T-helper 1 cell treated with Interleukin-12 subunit alpha and Interleukin-12 subunit beta and Interleukin-4 antibody, amounts not matched to agents 30 ng/mL and 1 ng/mL, for 36 hours (primary cell): Measurements from ENCODE around the gene SORCS2. TPM values are rescaled to one million over a fixed set of nuclear protein-coding genes. Genes with fewer than 3 reads are reported as not detected.

Experiments used
- intact Hi-C: fragments of 100-400 bp; cut with micrococcal nuclease; formaldehyde crosslinking; loops from one replicate; pipeline ENCODE4 v1.15.1; 2024
- total RNA-seq: library from RNA; stranded (reverse); gene quantifications from 2 replicates; pipeline ENCODE4 v1.2.3, GENCODE V29; 2022

SORCS2 gene
- total RNA-seq, 1 donor from 2014 or later = not detected

- intact Hi-C loops = no loop called here
Measured at GRCh38 chr4:7621252-7622035, 429.1 kb downstream of the SORCS2 start.

GRCh38 chr4:7622371-7622770 lies 430.0 kb downstream of the SORCS2 start:
- intact Hi-C loops = no loop called here

GRCh38 chr4:7623468-7623867 lies 431.1 kb downstream of the SORCS2 start:
- intact Hi-C loops = no loop called here

GRCh38 chr4:7624396-7624980 lies 432.1 kb downstream of the SORCS2 start:
- intact Hi-C loops = no loop called here

GRCh38 chr4:7625071-7625470 lies 432.7 kb downstream of the SORCS2 start:
- intact Hi-C loops = no loop called here

GRCh38 chr4:7626531-7626930 lies 434.2 kb downstream of the SORCS2 start:
- intact Hi-C loops = no loop called here

GRCh38 chr4:7627251-7628250 lies 435.2 kb downstream of the SORCS2 start:
- intact Hi-C loops = no loop called here

GRCh38 chr4:7628432-7628831 lies 436.1 kb downstream of the SORCS2 start:
- intact Hi-C loops = no loop called here

- intact Hi-C loops = no loop called here
Measured at GRCh38 chr4:7629501-7630254, 437.3 kb downstream of the SORCS2 start.

GRCh38 chr4:7630568-7631287 lies 438.4 kb downstream of the SORCS2 start:
- intact Hi-C loops = no loop called here

GRCh38 chr4:7631288-7632014 lies 439.1 kb downstream of the SORCS2 start:
- intact Hi-C loops = no loop called here

GRCh38 chr4:7632341-7632740 lies 440.0 kb downstream of the SORCS2 start:
- intact Hi-C loops = no loop called here

GRCh38 chr4:7632971-7633370 lies 440.6 kb downstream of the SORCS2 start:
- intact Hi-C loops = no loop called here

GRCh38 chr4:7634661-7635251 lies 442.4 kb downstream of the SORCS2 start:
- intact Hi-C loops = no loop called here

GRCh38 chr4:7635445-7636239 lies 443.3 kb downstream of the SORCS2 start:
- intact Hi-C loops = no loop called here

GRCh38 chr4:7636240-7636508 lies 443.8 kb downstream of the SORCS2 start:
- intact Hi-C loops = no loop called here

GRCh38 chr4:7637139-7637538 lies 444.8 kb downstream of the SORCS2 start:
- intact Hi-C loops = no loop called here

- intact Hi-C loops = no loop called here
Measured at GRCh38 chr4:7637971-7638370, 445.6 kb downstream of the SORCS2 start.

GRCh38 chr4:7638489-7638888 lies 446.2 kb downstream of the SORCS2 start:
- intact Hi-C loops = no loop called here
